Liver (tissue), 5 donors: ENCODE data around the gene GRK2. TPM values are rescaled to one million over a fixed set of nuclear protein-coding genes. Genes with fewer than 3 reads are reported as not detected.

Experiments
- EGR1 ChIP-seq, 2 donors: IDR thresholded peaks; 2 replicates each; pipeline ENCODE4 v1.6.1; 2016 to 2018; ENCODE audit warnings: antibody characterized with exemption in 2 of 2, low read depth in 2 of 2
- FOXA1 ChIP-seq: IDR thresholded peaks from 2 replicates; pipeline ENCODE4 v1.6.1; 2016; ENCODE audit warnings: antibody characterized with exemption
- GABPA ChIP-seq, 2 donors: IDR thresholded peaks in 1 of 2; conservative IDR thresholded peaks in 1 of 2; 2 replicates each; pipeline ENCODE4 v1.6.1; 2016; ENCODE audit warnings: antibody characterized with exemption in 2 of 2, mild to moderate bottlenecking in 1 of 2, moderate library complexity in 1 of 2
- HNF4A ChIP-seq, 2 donors: conservative IDR thresholded peaks; 2 replicates each; pipeline ENCODE4 v1.6.1; 2016; ENCODE audit warnings: antibody characterized with exemption in 2 of 2, mild to moderate bottlenecking in 2 of 2
- MAX ChIP-seq: IDR thresholded peaks from 2 replicates; pipeline ENCODE4 v1.6.1; 2016; ENCODE audit warnings: antibody characterized with exemption
- NR2F2 ChIP-seq: IDR thresholded peaks from 2 replicates; pipeline ENCODE4 v1.6.1; 2016; ENCODE audit warnings: antibody characterized with exemption
- RXRA ChIP-seq, 2 donors: IDR thresholded peaks; 2 replicates each; pipeline ENCODE4 v1.6.1; 2017 to 2018; ENCODE audit warnings: antibody characterized with exemption in 2 of 2, mild to moderate bottlenecking in 1 of 2
- SP1 ChIP-seq: IDR thresholded peaks from 2 replicates; pipeline ENCODE4 v1.6.1; 2018; ENCODE audit warnings: antibody characterized with exemption, mild to moderate bottlenecking
- ZBTB33 ChIP-seq: IDR thresholded peaks from 2 replicates; pipeline ENCODE4 v1.6.1; 2016; ENCODE audit warnings: antibody characterized with exemption
- polyA plus RNA-seq, 2 donors: library from polyadenylated mRNA; stranded (reverse) in 1 of 2; unstranded in 1 of 2; fragments of 200-250 nt in 1 of 2; fragments of >200 nt in 1 of 2; fragmentation: Nextera tagmentation in 1 of 2; extraction: Ambion mirVana in 1 of 2; gene quantifications; one replicate each; pipeline versions ENCODE4 v1.2.1 to v1.2.3, GENCODE V29; 2013 to 2015
- total RNA-seq, 2 donors: library from RNA; depleted of rRNA; stranded (reverse); fragments of >200 nt; gene quantifications; one replicate each; pipeline ENCODE4 v1.2.3, GENCODE V29; 2014
- donor health status: healthy.
- donor health status: healthy.
- donor health status: healthy.

The GRK2 gene
- total and polyA plus RNA-seq, 4 donors = 13.4 to 41.4 (median 31.7) TPM

- TF ChIP-seq ZBTB33 = no peak
- TF ChIP-seq HNF4A (conservative IDR thresholded peaks at IDR 0.05) = no peak
- TF ChIP-seq GABPA (IDR thresholded peaks at IDR 0.05 in 1 of 2, conservative IDR thresholded peaks at IDR 0.05 in 1 of 2) = no peak
- TF ChIP-seq FOXA1 = no peak
- no peak for TF ChIP-seq MAX
- no peak for TF ChIP-seq SP1
- no peak for TF ChIP-seq RXRA (IDR thresholded peaks at IDR 0.05)
- no peak for TF ChIP-seq NR2F2
- no peak for TF ChIP-seq EGR1 (IDR thresholded peaks at IDR 0.05; ENCODE audit: low read depth in 2 of 2)
Observed at GRCh38 chr11:67332081-67332691, 65.9 kb downstream of the GRK2 start (continued).

Other genes starting within 250 kb of the GRK2 start
- gene SYT12, start 243.3 kb upstream of the GRK2 start, total RNA-seq = 1 to 10 TPM; 1.0 to 1.8 TPM
- 10 to 100 TPM in 1 of 2 donors, under 1 TPM in 1; 0.47 to 12.1 TPM for gene SYT12, start 243.3 kb upstream of the GRK2 start, polyA plus RNA-seq
- gene RHOD, start 209.6 kb upstream of the GRK2 start, total RNA-seq = 10 to 100 TPM in 1 of 2 donors, 1 to 10 TPM in 1; 7.8 to 27.0 TPM
- gene RHOD, start 209.6 kb upstream of the GRK2 start, polyA plus RNA-seq = 10 to 100 TPM; 39.4 to 50.7 TPM
- 10 to 100 TPM; 25.2 to 44.9 TPM for gene KDM2A, start 147.2 kb upstream of the GRK2 start, total RNA-seq
- gene KDM2A, start 147.2 kb upstream of the GRK2 start, polyA plus RNA-seq = 10 to 100 TPM in 1 of 2 donors, 1 to 10 TPM in 1; 8.3 to 19.6 TPM
- gene ANKRD13D, start 22.8 kb downstream of the GRK2 start, total RNA-seq = 10 to 100 TPM in 1 of 2 donors, 1 to 10 TPM in 1; 5.6 to 15.0 TPM
- 1 to 10 TPM; 5.5 to 6.1 TPM for gene ANKRD13D, start 22.8 kb downstream of the GRK2 start, polyA plus RNA-seq
- 10 to 100 TPM in 1 of 2 donors, 1 to 10 TPM in 1; 4.8 to 10.4 TPM for gene SSH3, start 37.1 kb downstream of the GRK2 start, total RNA-seq
- gene SSH3, start 37.1 kb downstream of the GRK2 start, polyA plus RNA-seq = 1 to 10 TPM; 7.6 to 8.7 TPM
- gene POLD4, start 87.1 kb downstream of the GRK2 start, total RNA-seq = 10 to 100 TPM; 18.8 to 53.0 TPM
- 100 to 1,000 TPM; 119 to 246 TPM for gene POLD4, start 87.1 kb downstream of the GRK2 start, polyA plus RNA-seq
- under 1 TPM; 0.17 to 0.23 TPM for gene CLCF1, start 107.1 kb downstream of the GRK2 start, total RNA-seq
- 1 to 10 TPM in 1 of 2 donors, under 1 TPM in 1; 0.14 to 1.8 TPM for gene CLCF1, start 107.1 kb downstream of the GRK2 start, polyA plus RNA-seq
- 1 to 10 TPM; 5.9 to 8.6 TPM for gene RAD9A, start 125.5 kb downstream of the GRK2 start, total RNA-seq
- 1 to 10 TPM; 4.5 to 5.4 TPM for gene RAD9A, start 125.5 kb downstream of the GRK2 start, polyA plus RNA-seq
- 10 to 100 TPM; 62.4 to 92.9 TPM for gene PPP1CA, start 135.4 kb downstream of the GRK2 start, total RNA-seq
- 10 to 100 TPM; 74.2 to 77.6 TPM for gene PPP1CA, start 135.4 kb downstream of the GRK2 start, polyA plus RNA-seq
- 1 to 10 TPM; 2.3 to 4.4 TPM for gene TBC1D10C, start 137.6 kb downstream of the GRK2 start, total RNA-seq
- 1 to 10 TPM; 1.1 to 1.6 TPM for gene TBC1D10C, start 137.6 kb downstream of the GRK2 start, polyA plus RNA-seq
- under 1 TPM; 0.05 to 0.08 TPM for gene CARNS1, start 149.2 kb downstream of the GRK2 start, total RNA-seq
- under 1 TPM; 0.12 to 0.19 TPM for gene CARNS1, start 149.2 kb downstream of the GRK2 start, polyA plus RNA-seq
- 10 to 100 TPM; 42.2 to 49.6 TPM for gene RPS6KB2, start 162.0 kb downstream of the GRK2 start, total RNA-seq
- gene RPS6KB2, start 162.0 kb downstream of the GRK2 start, polyA plus RNA-seq = 10 to 100 TPM; 31.5 to 33.2 TPM
- 1 to 10 TPM; 3.9 to 5.0 TPM for gene PTPRCAP, start 171.2 kb downstream of the GRK2 start, total RNA-seq
- 1 to 10 TPM; 2.9 to 6.2 TPM for gene PTPRCAP, start 171.2 kb downstream of the GRK2 start, polyA plus RNA-seq
- gene CORO1B, start 177.0 kb downstream of the GRK2 start, total RNA-seq = 10 to 100 TPM; 34.4 to 41.4 TPM
- gene CORO1B, start 177.0 kb downstream of the GRK2 start, polyA plus RNA-seq = 10 to 100 TPM; 14.1 to 38.4 TPM
- gene GPR152, start 186.3 kb downstream of the GRK2 start, total RNA-seq = not detected
- gene GPR152, start 186.3 kb downstream of the GRK2 start, polyA plus RNA-seq = not detected
- gene CABP4, start 188.9 kb downstream of the GRK2 start, total RNA-seq = 1 to 10 TPM; 2.1 to 2.9 TPM
- gene CABP4, start 188.9 kb downstream of the GRK2 start, polyA plus RNA-seq = 1 to 10 TPM in 1 of 2 donors, under 1 TPM in 1; 0.85 to 1.2 TPM
- gene TMEM134, start 202.8 kb downstream of the GRK2 start, total RNA-seq = 10 to 100 TPM; 10.2 to 50.8 TPM
- gene TMEM134, start 202.8 kb downstream of the GRK2 start, polyA plus RNA-seq = 10 to 100 TPM; 76.3 to 86.9 TPM
- 10 to 100 TPM; 17.6 to 21.5 TPM for gene AIP, start 216.6 kb downstream of the GRK2 start, total RNA-seq
- gene AIP, start 216.6 kb downstream of the GRK2 start, polyA plus RNA-seq = 10 to 100 TPM; 24.7 to 28.2 TPM
- gene PITPNM1, start 238.9 kb downstream of the GRK2 start, total RNA-seq = 1 to 10 TPM; 3.2 to 6.9 TPM
- 1 to 10 TPM; 1.3 to 9.3 TPM for gene PITPNM1, start 238.9 kb downstream of the GRK2 start, polyA plus RNA-seq
- gene CDK2AP2, start 241.7 kb downstream of the GRK2 start, total RNA-seq = 10 to 100 TPM; 14.1 to 32.5 TPM
- 100 to 1,000 TPM in 1 of 2 donors, 10 to 100 TPM in 1; 80.7 to 126 TPM for gene CDK2AP2, start 241.7 kb downstream of the GRK2 start, polyA plus RNA-seq